K562 (cell line): ENCODE results near the gene TADA2A. TPM values are rescaled to one million over a fixed set of nuclear protein-coding genes. Genes with fewer than 3 reads are reported as not detected.

Experiments
- CREB3 ChIP-seq: fragments of 450-650 bp; conservative IDR thresholded peaks from 2 replicates; pipeline ENCODE4 v1.6.1; 2016; ENCODE audit warnings: missing genetic modification characterization, low read depth, mild to moderate bottlenecking, missing compliant biosample characterization, moderate library complexity
- DDX20 ChIP-seq: fragments of 450-650 bp; IDR thresholded peaks from 2 replicates; pipeline ENCODE4 v1.6.1; 2016; ENCODE audit warnings: missing genetic modification characterization, low read depth, mild to moderate bottlenecking, missing compliant biosample characterization, moderate library complexity
- ELF2 ChIP-seq: fragments of 250-450 bp; sonication (Bioruptor Pico); IDR thresholded peaks from 2 replicates; pipeline ENCODE4 v1.5.0; 2021; ENCODE audit warnings: mild to moderate bottlenecking
- ERF ChIP-seq: fragments of 450-650 bp; formaldehyde crosslinking; IDR thresholded peaks from 2 replicates; pipeline ENCODE4 v1.4.0; 2020; ENCODE audit warnings: mild to moderate bottlenecking, mixed read lengths
- KLF6 ChIP-seq: fragments of 250-450 bp; sonication (Bioruptor Pico); IDR thresholded peaks from 2 replicates; pipeline ENCODE4 v1.4.0; 2020; ENCODE audit warnings: mild to moderate bottlenecking, moderate library complexity, borderline replicate concordance
- POLR2A ChIP-seq: fragments of 450-650 bp; conservative IDR thresholded peaks from 2 replicates; pipeline ENCODE4 v1.6.1; 2016
- POLR2AphosphoS5 ChIP-seq: IDR thresholded peaks from 2 replicates; pipeline ENCODE4 v1.6.1; 2011; ENCODE audit warnings: mild to moderate bottlenecking, low read depth, low read length, moderate library complexity; ENCODE audit not compliant: control insufficient read depth, insufficient read depth
- PTTG1 ChIP-seq: fragments of 450-650 bp; IDR thresholded peaks from 2 replicates; pipeline ENCODE4 v1.6.1; 2016; ENCODE audit warnings: low read depth, mild to moderate bottlenecking, missing genetic modification characterization, missing compliant biosample characterization
- RBM17 ChIP-seq: fragments of 200-400 bp; formaldehyde crosslinking; IDR thresholded peaks from 2 replicates; pipeline ENCODE4 v1.6.1; 2017; ENCODE audit warnings: low read depth, mild to moderate bottlenecking, low read length, borderline replicate concordance
- RFX7 ChIP-seq: fragments of 250-450 bp; sonication (Bioruptor Pico); IDR thresholded peaks from 2 replicates; pipeline ENCODE4 v1.5.1; 2021; ENCODE audit warnings: mild to moderate bottlenecking
- TOE1 ChIP-seq, 2 experiments: fragments of 450-650 bp in 1 of 2; sonication (generic) in 1 of 2; formaldehyde crosslinking in 1 of 2; IDR thresholded peaks; 2 replicates each; pipeline versions ENCODE4 v1.7.1 to v1.8.0; 2016 to 2022; ENCODE audit warnings: borderline replicate concordance in 2 of 2, mild to moderate bottlenecking in 2 of 2, antibody characterized with exemption in 1 of 2, inconsistent platforms in 1 of 2, low read depth in 1 of 2, missing genetic modification reagents in 1 of 2, moderate library complexity in 1 of 2
- polyA plus RNA-seq, 8 experiments: library from polyadenylated mRNA; depleted of rRNA in 4 of 8; stranded (reverse) in 5 of 8; unstranded in 3 of 8; fragments of >200 nt; fragmentation: Nextera tagmentation in 2 of 8; fragmentation: Illumina TruSeq in 1 of 8; extraction: Ambion mirVana in 2 of 8; extraction: Trizol in 1 of 8; gene quantifications; 2 replicates each; pipeline versions ENCODE4 v1.2.1 to v1.2.3, GENCODE V29; 2011 to 2014; ENCODE audit warnings: inconsistent platforms in 1 of 8, missing spikeins in 1 of 8
- total RNA-seq, 7 experiments: library from RNA; depleted of rRNA in 6 of 7; stranded (reverse); fragments of >200 nt in 6 of 7; fragmentation: Illumina TruSeq in 2 of 7; extraction: Trizol in 2 of 7; gene quantifications; 2 replicates each; pipeline versions ENCODE4 v1.2.1 to v1.2.3, GENCODE V29; 2011 to 2021; ENCODE audit warnings: low replicate concordance in 1 of 7
- TF ChIP-seq, protein P1 (sequence below), 2 experiments: fragments of 450-650 bp in 1 of 2; sonication (generic) in 1 of 2; formaldehyde crosslinking; conservative IDR thresholded peaks; 2 replicates each; pipeline versions ENCODE4 v1.4.0 to v1.8.1; 2020 to 2022; ENCODE audit warnings: mild to moderate bottlenecking in 1 of 2, missing genetic modification reagents in 1 of 2
- TF ChIP-seq, protein P2 (sequence below), 2 experiments: fragments of 250-450 bp in 1 of 2; fragments of 450-650 bp in 1 of 2; sonication (Bioruptor Pico) in 1 of 2; IDR thresholded peaks; 2 replicates each; pipeline versions ENCODE4 v1.6.1 to v1.8.0; 2016 to 2021; ENCODE audit warnings: mild to moderate bottlenecking in 2 of 2, moderate library complexity in 2 of 2, missing compliant biosample characterization in 1 of 2, missing genetic modification characterization in 1 of 2
- TF ChIP-seq, protein P3 (sequence below): fragments of 250-450 bp; sonication (Bioruptor Pico); IDR thresholded peaks from 2 replicates; pipeline ENCODE4 v1.5.0; 2021
- TF ChIP-seq, protein P4 (sequence below): fragments of 450-650 bp; IDR thresholded peaks from 2 replicates; pipeline ENCODE4 v1.6.1; 2018; ENCODE audit not compliant: partially characterized antibody
- TF ChIP-seq, protein P5 (sequence below): fragments of 450-650 bp; IDR thresholded peaks from 2 replicates; pipeline ENCODE4 v1.6.1; 2016; ENCODE audit warnings: borderline replicate concordance

TADA2A gene
- total and polyA plus RNA-seq, 9 of the 15 experiments (the other 6 are each of a cell fraction or from before 2014, with no cell fraction given): 13.8 to 37.7 (median 25.0) TPM

GRCh38 chr17:37489197-37490001 lies 82.7 kb downstream of the TADA2A start, which contains the start of gene DUSP14 (continued):
- TF ChIP-seq TOE1 (IDR thresholded peaks at IDR 0.05; ENCODE audit: borderline replicate concordance) (no peak), TOE1 (CRISPR knock-in tag; IDR thresholded peaks at IDR 0.05; ENCODE audit: borderline replicate concordance, low read depth) (no peak), ERF (CRISPR knock-in tag) (no peak), PTTG1 (tag) (no peak), ELF2 (no peak), POLR2AphosphoS5 (peak; percentile 39), RFX7 (CRISPR knock-in tag) (no peak), KLF6 (CRISPR knock-in tag) (no peak), DDX20 (tag) (no peak), CREB3 (tag) (no peak), RBM17 (no peak), POLR2A (peak; percentile 80)
- TF ChIP-seq, protein P1, sequence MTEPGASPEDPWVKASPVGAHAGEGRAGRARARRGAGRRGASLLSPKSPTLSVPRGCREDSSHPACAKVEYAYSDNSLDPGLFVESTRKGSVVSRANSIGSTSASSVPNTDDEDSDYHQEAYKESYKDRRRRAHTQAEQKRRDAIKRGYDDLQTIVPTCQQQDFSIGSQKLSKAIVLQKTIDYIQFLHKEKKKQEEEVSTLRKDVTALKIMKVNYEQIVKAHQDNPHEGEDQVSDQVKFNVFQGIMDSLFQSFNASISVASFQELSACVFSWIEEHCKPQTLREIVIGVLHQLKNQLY (CRISPR knock-in tag; conservative IDR thresholded peaks at IDR 0.05): no peak
- TF ChIP-seq, protein P2, sequence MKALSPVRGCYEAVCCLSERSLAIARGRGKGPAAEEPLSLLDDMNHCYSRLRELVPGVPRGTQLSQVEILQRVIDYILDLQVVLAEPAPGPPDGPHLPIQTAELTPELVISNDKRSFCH (CRISPR knock-in tag; IDR thresholded peaks at IDR 0.05): no peak
- TF ChIP-seq, protein P2 (tag; IDR thresholded peaks at IDR 0.05): no peak
- TF ChIP-seq, protein P3, sequence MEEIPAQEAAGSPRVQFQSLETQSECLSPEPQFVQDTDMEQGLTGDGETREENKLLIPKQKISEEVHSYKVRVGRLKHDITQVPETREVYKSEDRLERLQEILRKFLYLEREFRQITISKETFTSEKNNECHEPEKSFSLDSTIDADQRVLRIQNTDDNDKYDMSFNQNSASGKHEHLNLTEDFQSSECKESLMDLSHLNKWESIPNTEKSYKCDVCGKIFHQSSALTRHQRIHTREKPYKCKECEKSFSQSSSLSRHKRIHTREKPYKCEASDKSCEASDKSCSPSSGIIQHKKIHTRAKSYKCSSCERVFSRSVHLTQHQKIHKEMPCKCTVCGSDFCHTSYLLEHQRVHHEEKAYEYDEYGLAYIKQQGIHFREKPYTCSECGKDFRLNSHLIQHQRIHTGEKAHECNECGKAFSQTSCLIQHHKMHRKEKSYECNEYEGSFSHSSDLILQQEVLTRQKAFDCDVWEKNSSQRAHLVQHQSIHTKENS (CRISPR knock-in tag): no peak
- TF ChIP-seq, protein P4, sequence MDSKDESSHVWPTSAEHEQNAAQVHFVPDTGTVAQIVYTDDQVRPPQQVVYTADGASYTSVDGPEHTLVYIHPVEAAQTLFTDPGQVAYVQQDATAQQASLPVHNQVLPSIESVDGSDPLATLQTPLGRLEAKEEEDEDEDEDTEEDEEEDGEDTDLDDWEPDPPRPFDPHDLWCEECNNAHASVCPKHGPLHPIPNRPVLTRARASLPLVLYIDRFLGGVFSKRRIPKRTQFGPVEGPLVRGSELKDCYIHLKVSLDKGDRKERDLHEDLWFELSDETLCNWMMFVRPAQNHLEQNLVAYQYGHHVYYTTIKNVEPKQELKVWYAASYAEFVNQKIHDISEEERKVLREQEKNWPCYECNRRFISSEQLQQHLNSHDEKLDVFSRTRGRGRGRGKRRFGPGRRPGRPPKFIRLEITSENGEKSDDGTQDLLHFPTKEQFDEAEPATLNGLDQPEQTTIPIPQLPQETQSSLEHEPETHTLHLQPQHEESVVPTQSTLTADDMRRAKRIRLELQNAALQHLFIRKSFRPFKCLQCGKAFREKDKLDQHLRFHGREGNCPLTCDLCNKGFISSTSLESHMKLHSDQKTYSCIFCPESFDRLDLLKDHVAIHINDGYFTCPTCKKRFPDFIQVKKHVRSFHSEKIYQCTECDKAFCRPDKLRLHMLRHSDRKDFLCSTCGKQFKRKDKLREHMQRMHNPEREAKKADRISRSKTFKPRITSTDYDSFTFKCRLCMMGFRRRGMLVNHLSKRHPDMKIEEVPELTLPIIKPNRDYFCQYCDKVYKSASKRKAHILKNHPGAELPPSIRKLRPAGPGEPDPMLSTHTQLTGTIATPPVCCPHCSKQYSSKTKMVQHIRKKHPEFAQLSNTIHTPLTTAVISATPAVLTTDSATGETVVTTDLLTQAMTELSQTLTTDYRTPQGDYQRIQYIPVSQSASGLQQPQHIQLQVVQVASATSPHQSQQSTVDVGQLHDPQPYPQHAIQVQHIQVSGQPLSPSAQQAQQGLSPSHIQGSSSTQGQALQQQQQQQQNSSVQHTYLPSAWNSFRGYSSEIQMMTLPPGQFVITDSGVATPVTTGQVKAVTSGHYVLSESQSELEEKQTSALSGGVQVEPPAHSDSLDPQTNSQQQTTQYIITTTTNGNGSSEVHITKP: no peak
- TF ChIP-seq, protein P5, sequence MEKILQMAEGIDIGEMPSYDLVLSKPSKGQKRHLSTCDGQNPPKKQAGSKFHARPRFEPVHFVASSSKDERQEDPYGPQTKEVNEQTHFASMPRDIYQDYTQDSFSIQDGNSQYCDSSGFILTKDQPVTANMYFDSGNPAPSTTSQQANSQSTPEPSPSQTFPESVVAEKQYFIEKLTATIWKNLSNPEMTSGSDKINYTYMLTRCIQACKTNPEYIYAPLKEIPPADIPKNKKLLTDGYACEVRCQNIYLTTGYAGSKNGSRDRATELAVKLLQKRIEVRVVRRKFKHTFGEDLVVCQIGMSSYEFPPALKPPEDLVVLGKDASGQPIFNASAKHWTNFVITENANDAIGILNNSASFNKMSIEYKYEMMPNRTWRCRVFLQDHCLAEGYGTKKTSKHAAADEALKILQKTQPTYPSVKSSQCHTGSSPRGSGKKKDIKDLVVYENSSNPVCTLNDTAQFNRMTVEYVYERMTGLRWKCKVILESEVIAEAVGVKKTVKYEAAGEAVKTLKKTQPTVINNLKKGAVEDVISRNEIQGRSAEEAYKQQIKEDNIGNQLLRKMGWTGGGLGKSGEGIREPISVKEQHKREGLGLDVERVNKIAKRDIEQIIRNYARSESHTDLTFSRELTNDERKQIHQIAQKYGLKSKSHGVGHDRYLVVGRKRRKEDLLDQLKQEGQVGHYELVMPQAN: no peak; the same call in 1 of the 2 replicates
